ENCODE data around the gene TNNC2.

- TF ChIP-seq, protein P1, sequence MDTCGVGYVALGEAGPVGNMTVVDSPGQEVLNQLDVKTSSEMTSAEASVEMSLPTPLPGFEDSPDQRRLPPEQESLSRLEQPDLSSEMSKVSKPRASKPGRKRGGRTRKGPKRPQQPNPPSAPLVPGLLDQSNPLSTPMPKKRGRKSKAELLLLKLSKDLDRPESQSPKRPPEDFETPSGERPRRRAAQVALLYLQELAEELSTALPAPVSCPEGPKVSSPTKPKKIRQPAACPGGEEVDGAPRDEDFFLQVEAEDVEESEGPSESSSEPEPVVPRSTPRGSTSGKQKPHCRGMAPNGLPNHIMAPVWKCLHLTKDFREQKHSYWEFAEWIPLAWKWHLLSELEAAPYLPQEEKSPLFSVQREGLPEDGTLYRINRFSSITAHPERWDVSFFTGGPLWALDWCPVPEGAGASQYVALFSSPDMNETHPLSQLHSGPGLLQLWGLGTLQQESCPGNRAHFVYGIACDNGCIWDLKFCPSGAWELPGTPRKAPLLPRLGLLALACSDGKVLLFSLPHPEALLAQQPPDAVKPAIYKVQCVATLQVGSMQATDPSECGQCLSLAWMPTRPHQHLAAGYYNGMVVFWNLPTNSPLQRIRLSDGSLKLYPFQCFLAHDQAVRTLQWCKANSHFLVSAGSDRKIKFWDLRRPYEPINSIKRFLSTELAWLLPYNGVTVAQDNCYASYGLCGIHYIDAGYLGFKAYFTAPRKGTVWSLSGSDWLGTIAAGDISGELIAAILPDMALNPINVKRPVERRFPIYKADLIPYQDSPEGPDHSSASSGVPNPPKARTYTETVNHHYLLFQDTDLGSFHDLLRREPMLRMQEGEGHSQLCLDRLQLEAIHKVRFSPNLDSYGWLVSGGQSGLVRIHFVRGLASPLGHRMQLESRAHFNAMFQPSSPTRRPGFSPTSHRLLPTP (IDR thresholded peaks at IDR 0.05; ENCODE audit: borderline replicate concordance, extremely low read depth, insufficient read length), result no peak
- no peak for TF ChIP-seq CTCF (IDR thresholded peaks at IDR 0.05 in 2 of 3, conservative IDR thresholded peaks at IDR 0.05 in 1 of 3; ENCODE audit: insufficient read depth in 2 of 3, low read depth in 1 of 3, low read length in 3 of 3)
- no peak for TF ChIP-seq EZH2 (IDR thresholded peaks at IDR 0.05; ENCODE audit: borderline replicate concordance, low read depth, low read length)
- no peak for TF ChIP-seq GABPA (tag; conservative IDR thresholded peaks at IDR 0.05; ENCODE audit: low read depth)
- no peak for TF ChIP-seq JUNB (CRISPR knock-in tag; conservative IDR thresholded peaks at IDR 0.05)
- TF ChIP-seq YY1 (IDR thresholded peaks at IDR 0.05; ENCODE audit: borderline replicate concordance in 1 of 3, control insufficient read depth in 1 of 3, extremely low read depth in 1 of 3, insufficient read depth in 3 of 3, insufficient read length in 1 of 3, insufficient replicate concordance in 2 of 3, low read depth in 1 of 3, low read length in 2 of 3), result no peak
- no peak for TF ChIP-seq CHD2 (IDR thresholded peaks at IDR 0.05; ENCODE audit: low read depth, low read length)
- TF ChIP-seq SIN3A (IDR thresholded peaks at IDR 0.05; ENCODE audit: borderline replicate concordance in 2 of 2, control insufficient read depth in 1 of 2, low read depth in 2 of 2, low read length in 2 of 2), result no peak
- no peak for TF ChIP-seq SMARCC2 (IDR thresholded peaks at IDR 0.05; ENCODE audit: low read depth)
- TF ChIP-seq MAX (CRISPR knock-in tag; IDR thresholded peaks at IDR 0.05), result no peak
- TF ChIP-seq ZBTB11 (CRISPR knock-in tag; IDR thresholded peaks at IDR 0.05), result no peak
- no peak for TF ChIP-seq ZBTB33 (CRISPR knock-in tag; IDR thresholded peaks at IDR 0.05)
- TF ChIP-seq MAFK (IDR thresholded peaks at IDR 0.05; ENCODE audit: low read length), result peak; percentile 38; the same call in 1 of the 2 replicates
- no peak for TF ChIP-seq BRCA1 (IDR thresholded peaks at IDR 0.05)
- TF ChIP-seq BRCA1 (CRISPR knock-in tag; IDR thresholded peaks at IDR 0.05), result no peak
These were observed 47.8 kb downstream of the TNNC2 start for GRCh38 chr20:45779011-45779915.

Measured in K562 (cell line).